SH-SY5Y (cell line): ENCODE data around the gene ELF5.

Experiments used
- GATA2 ChIP-seq: IDR thresholded peaks from 2 replicates; pipeline ENCODE4 v1.6.1; 2011; ENCODE audit warnings: mild to moderate bottlenecking, low read depth, low read length
- GATA3 ChIP-seq: IDR thresholded peaks from 2 replicates; pipeline ENCODE4 v1.6.1; 2011; ENCODE audit warnings: low read depth, mild to moderate bottlenecking, low read length, moderate library complexity

- no peak for TF ChIP-seq GATA2
- TF ChIP-seq GATA3 = no peak
These were observed 45.3 kb downstream of the ELF5 start for GRCh38 chr11:34468209-34468841.
